GM21786 (cell line): ENCODE data around the gene SOCS1.

ENCODE experiments used
- ATAC-seq: cut with Tn5 transposase; IDR thresholded peaks from one replicate; pipeline ENCODE4 v1.9.1; 2021; ENCODE audit not compliant: unreplicated experiment

SOCS1 gene

GRCh38 chr16:11205754-11206581, 50.0 kb downstream of the SOCS1 start:
- ATAC-seq = peak; percentile 31

GRCh38 chr16:11205065-11205699, 50.8 kb downstream of the SOCS1 start:
- ATAC-seq = no peak

DNA sequence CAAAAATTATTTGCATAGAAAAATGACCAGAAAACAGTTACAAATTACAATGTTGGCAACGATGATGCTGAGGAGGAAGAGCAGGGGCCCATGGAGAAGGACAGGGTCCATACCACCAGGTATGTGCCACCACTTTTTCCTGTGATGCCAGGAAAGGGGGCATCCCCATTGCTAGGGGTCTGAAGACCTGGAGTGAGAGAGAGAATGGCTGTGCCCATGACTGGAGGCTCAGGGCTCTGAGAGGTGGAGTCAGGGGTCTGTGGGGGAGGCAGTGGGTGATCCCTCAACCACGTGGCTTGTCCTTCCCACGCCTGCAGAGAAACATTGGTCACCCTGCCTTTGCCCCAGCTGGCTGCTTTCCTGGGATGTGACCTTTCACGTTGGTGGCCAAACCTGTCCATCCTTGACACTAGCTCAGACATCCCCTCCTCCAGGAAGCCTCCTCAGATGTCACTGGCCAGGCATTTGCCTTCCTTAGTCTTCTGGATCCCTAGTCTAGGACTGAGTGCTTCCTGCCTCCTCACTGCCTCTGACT, 51.4 kb downstream of the SOCS1 start:
- ATAC-seq = no peak
